ENCODE measurements around the gene IL17RE.

Gene IL17RE

GRCh38 chr3:9903904-9904303 lies 1.3 kb downstream of the IL17RE start:
- no peak for DNase-seq (ENCODE audit: low read depth)

- DNase-seq (ENCODE audit: low read depth), result no peak
Measured at GRCh38 chr3:9906480-9906879, 3.8 kb downstream of the IL17RE start.

GRCh38 chr3:9908286-9908685 lies 5.6 kb downstream of the IL17RE start:
- no peak for DNase-seq (ENCODE audit: low read depth)

GRCh38 chr3:9909221-9910013 lies 6.8 kb downstream of the IL17RE start:
- no peak for DNase-seq (ENCODE audit: low read depth)

- no peak for DNase-seq (ENCODE audit: low read depth)
Measured at GRCh38 chr3:9911863-9912262, 9.2 kb downstream of the IL17RE start.

GRCh38 chr3:9912294-9912935 lies 9.8 kb downstream of the IL17RE start:
- DNase-seq (ENCODE audit: low read depth), result no peak

- DNase-seq (ENCODE audit: low read depth), result no peak
Measured at GRCh38 chr3:9913601-9914000, 11.0 kb downstream of the IL17RE start.

- no peak for DNase-seq (ENCODE audit: low read depth)
Measured at GRCh38 chr3:9914011-9914410, 11.4 kb downstream of the IL17RE start.

GRCh38 chr3:9914559-9915253 lies 12.1 kb downstream of the IL17RE start:
- no peak for DNase-seq (ENCODE audit: low read depth)

- DNase-seq (ENCODE audit: low read depth), result no peak
Measured at GRCh38 chr3:9915254-9916141, 12.8 kb downstream of the IL17RE start.

GRCh38 chr3:9916346-9916733 lies 13.7 kb downstream of the IL17RE start:
- no peak for DNase-seq (ENCODE audit: low read depth)

GRCh38 chr3:9916734-9917680 lies 14.4 kb downstream of the IL17RE start, which contains the start of gene IL17RC:
TSS of gene IL17RC (plus strand) at chr3:9917098. CDS start at chr3:9917316, 218 bp downstream.
- DNase-seq (ENCODE audit: low read depth), result no peak

GRCh38 chr3:9917820-9918219 lies 15.2 kb downstream of the IL17RE start:
- DNase-seq (ENCODE audit: low read depth), result no peak

- no peak for DNase-seq (ENCODE audit: low read depth)
Measured at GRCh38 chr3:9918261-9919038, 15.8 kb downstream of the IL17RE start.

GRCh38 chr3:9928158-9928557 lies 25.5 kb downstream of the IL17RE start:
- no peak for DNase-seq (ENCODE audit: low read depth)

- no peak for DNase-seq (ENCODE audit: low read depth)
Measured at GRCh38 chr3:9930804-9931418, 28.3 kb downstream of the IL17RE start.

GRCh38 chr3:9932535-9932842 lies 29.8 kb downstream of the IL17RE start:
- no peak for DNase-seq (ENCODE audit: low read depth)

GRCh38 chr3:9932843-9933560 lies 30.4 kb downstream of the IL17RE start:
- peak; percentile 80 for DNase-seq (ENCODE audit: low read depth)
